Common myeloid progenitor, CD34-positive (primary cell): ENCODE measurements around the gene ARHGAP44.

Experiments used
- CTCF ChIA-PET: fragments of 350-600 bp; sonication (Branson Sonifier 250); formaldehyde crosslinking; loops from one replicate; lab custom pipeline; 2021; ENCODE audit warnings: antibody characterized with exemption; lab: Charles Lee
- POLR2A ChIA-PET: fragments of 350-600 bp; sonication (Branson Sonifier 250); formaldehyde crosslinking; loops from one replicate; lab custom pipeline; 2021; ENCODE audit warnings: antibody characterized with exemption; lab: Charles Lee
- DNase-seq, 3 donors: peaks; one replicate each; pipeline versions ENCODE4 v3.0.0 to v3.0.0-alpha.2; 2013
- H3K27ac ChIP-seq, 2 experiments: 1 replicate in 1 of 2; 2 replicates in 1 of 2; pipeline ENCODE4 v1.7.0; 2013; ENCODE audit warnings: inconsistent platforms in 2 of 2, low read length in 2 of 2, mild to moderate bottlenecking in 2 of 2, low read depth in 1 of 2, moderate library complexity in 1 of 2; ENCODE audit not compliant: severe bottlenecking in 2 of 2, insufficient read depth in 1 of 2, poor library complexity in 1 of 2
- H3K27me3 ChIP-seq, 5 experiments: replicated peaks in 2 of 5; 1 replicate in 3 of 5; 2 replicates in 2 of 5; pipeline versions ENCODE4 v1.6.1 to v1.7.0; 2013; ENCODE audit warnings: low read length in 4 of 5, mild to moderate bottlenecking in 2 of 5, moderate library complexity in 2 of 5, inconsistent platforms in 1 of 5; ENCODE audit not compliant: insufficient read depth in 5 of 5, control insufficient read depth in 4 of 5
- H3K36me3 ChIP-seq, 4 experiments: 1 replicate in 2 of 4; 2 replicates in 2 of 4; pipeline versions ENCODE4 v1.6.1 to v1.7.0; 2013; ENCODE audit warnings: low read length in 3 of 4, control low read depth in 1 of 4, mild to moderate bottlenecking in 1 of 4; ENCODE audit not compliant: control insufficient read depth in 4 of 4, insufficient read depth in 4 of 4
- H3K4me1 ChIP-seq, 4 experiments: 1 replicate in 3 of 4; 2 replicates in 1 of 4; pipeline versions ENCODE4 v1.6.1 to v1.7.1; 2013; ENCODE audit warnings: low read length in 3 of 4, mild to moderate bottlenecking in 3 of 4, control low read depth in 1 of 4, inconsistent platforms in 1 of 4, moderate library complexity in 1 of 4; ENCODE audit not compliant: control insufficient read depth in 4 of 4, insufficient read depth in 4 of 4; ENCODE audit errors: control extremely low read depth in 1 of 4
- H3K4me3 ChIP-seq, 7 experiments: 1 replicate in 4 of 7; 2 replicates in 3 of 7; pipeline versions ENCODE4 v1.5.1 to v1.7.0; 2013; ENCODE audit warnings: mild to moderate bottlenecking in 7 of 7, low read length in 6 of 7, moderate library complexity in 6 of 7, inconsistent platforms in 2 of 7, low read depth in 2 of 7, control low read depth in 1 of 7; ENCODE audit not compliant: insufficient read depth in 4 of 7, control insufficient read depth in 1 of 7; ENCODE audit errors: extremely low read depth in 1 of 7
- H3K9me3 ChIP-seq, 5 experiments: 1 replicate in 4 of 5; 2 replicates in 1 of 5; pipeline versions ENCODE4 v1.6.1 to v1.7.1; 2013; ENCODE audit warnings: low read length in 4 of 5, mild to moderate bottlenecking in 2 of 5, inconsistent platforms in 1 of 5, low read depth in 1 of 5, moderate library complexity in 1 of 5; ENCODE audit not compliant: control insufficient read depth in 4 of 5, insufficient read depth in 2 of 5; ENCODE audit errors: control extremely low read depth in 1 of 5
- WGBS: methylation state at CpG from one replicate; pipeline ENCODE4 v1.1.5; 2013; ENCODE audit not compliant: insufficient coverage; 5-methylcytosine and 5-hydroxymethylcytosine counted together

Gene ARHGAP44

DNA sequence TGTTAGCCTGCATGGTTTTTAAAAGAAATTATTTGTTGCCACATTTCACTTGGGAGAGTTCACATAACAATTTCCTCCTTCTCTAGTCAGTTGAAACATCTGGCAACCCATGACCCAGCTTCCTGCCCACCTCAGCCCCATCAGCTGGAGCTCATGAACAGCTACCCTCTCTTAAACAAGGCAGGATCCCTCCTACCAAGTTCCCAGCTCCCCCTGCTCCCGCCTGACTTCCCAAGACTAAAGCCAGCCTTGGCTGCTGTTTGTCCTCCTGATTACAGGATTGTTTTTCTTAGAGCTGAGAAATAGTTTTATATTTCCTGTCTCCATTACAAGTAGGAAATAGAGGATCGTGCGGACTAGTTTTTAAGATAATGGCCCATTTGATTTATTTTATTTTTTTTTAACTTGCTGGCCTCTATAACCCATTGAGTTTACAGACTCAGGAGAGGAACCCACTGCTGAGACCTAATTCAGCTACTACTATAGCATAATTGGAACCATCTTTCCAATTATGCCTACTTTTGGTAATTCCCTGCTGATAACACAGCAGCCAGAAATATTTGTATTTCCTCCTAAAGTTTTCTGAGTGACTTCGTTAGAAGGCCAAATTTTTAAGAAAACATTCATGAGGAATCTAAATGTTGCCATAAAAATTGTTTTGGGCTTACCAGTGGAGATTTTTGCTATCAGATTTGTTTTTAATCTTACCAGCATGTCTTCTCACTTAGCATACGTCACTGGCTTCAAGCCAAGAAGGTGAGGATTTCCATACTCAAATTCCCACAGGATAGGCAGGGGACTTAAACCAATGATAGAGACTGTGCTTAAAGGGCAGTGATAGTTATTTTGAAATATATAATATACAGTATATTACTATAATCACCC lies 138.5 kb downstream of the ARHGAP44 start:
- peak in 2 of 3 donors; percentile 9 to 50 for DNase-seq
- ChIA-PET POLR2A (no interaction called here), CTCF (interaction anchor here (1.0 kb wide), 1 partner anchor 76 kb away, joined by 3 read pairs; no protein-coding TSS in a partner anchor)
- Histone ChIP-seq H3K27me3 (no peaks in the 10 kb centered on the region), H3K4me1 (peaks cover 5 to 9% (median 6%) of the 10 kb centered on the region in 4 experiments), H3K4me3 (peak overlapping the region in 2 of 7 experiments; percentile 7 to 19), H3K9me3 (no peaks in the 10 kb centered on the region), H3K36me3 (no peaks in the 10 kb centered on the region), H3K27ac (peak overlapping the region in 1 of 2 experiments; percentile 50)
- 100% methylated on average over 1 of the region's 5 CpGs for WGBS

- peaks cover 5 to 9% (median 6%) of the 10 kb centered on the region in 4 experiments for H3K4me1 ChIP-seq
- POLR2A ChIA-PET, result no interaction called here
- H3K36me3 ChIP-seq, result no peaks in the 10 kb centered on the region
- CTCF ChIA-PET, result no interaction called here
- H3K27me3 ChIP-seq, result no peaks in the 10 kb centered on the region
- no peak for DNase-seq
- H3K9me3 ChIP-seq, result no peaks in the 10 kb centered on the region
- WGBS, result 71% methylated on average over 1 of the region's 2 CpGs
- H3K4me3 ChIP-seq, result no peak overlapping the region
- H3K27ac ChIP-seq, result no peak overlapping the region
These were observed 139.4 kb downstream of the ARHGAP44 start for GRCh38 chr17:12928736-12929135.

DNA sequence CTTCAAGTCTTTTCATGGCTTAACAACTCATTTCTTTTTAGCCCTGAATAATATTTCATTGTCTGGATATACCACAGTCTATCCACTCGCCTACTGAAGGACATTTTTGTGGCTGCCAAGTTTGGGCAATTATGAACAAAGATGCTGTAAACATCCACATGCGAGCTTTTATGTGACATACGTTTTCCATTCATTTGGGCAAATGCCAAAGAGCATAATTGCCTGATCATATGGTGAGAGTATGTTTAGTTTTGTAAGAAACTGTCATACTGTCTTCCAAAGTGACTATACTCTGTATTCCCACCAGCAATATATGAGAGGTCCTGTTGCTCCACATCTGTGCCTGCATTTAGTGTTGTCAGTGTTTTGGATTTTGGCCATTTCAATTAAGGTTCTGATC lies 147.2 kb downstream of the ARHGAP44 start:
- H3K27me3 ChIP-seq, result no peaks in the 10 kb centered on the region
- H3K4me3 ChIP-seq, result no peak overlapping the region
- CTCF ChIA-PET, result no interaction called here
- POLR2A ChIA-PET, result no interaction called here
- no peaks in the 10 kb centered on the region for H3K36me3 ChIP-seq
- peaks cover 0 to 8% (median 0%) of the 10 kb centered on the region in 5 experiments for H3K9me3 ChIP-seq
- no peak overlapping the region for H3K27ac ChIP-seq
- DNase-seq, result no peak
- WGBS, result 83% methylated on average over 3 of the region's 3 CpGs
- no peaks in the 10 kb centered on the region for H3K4me1 ChIP-seq

DNA sequence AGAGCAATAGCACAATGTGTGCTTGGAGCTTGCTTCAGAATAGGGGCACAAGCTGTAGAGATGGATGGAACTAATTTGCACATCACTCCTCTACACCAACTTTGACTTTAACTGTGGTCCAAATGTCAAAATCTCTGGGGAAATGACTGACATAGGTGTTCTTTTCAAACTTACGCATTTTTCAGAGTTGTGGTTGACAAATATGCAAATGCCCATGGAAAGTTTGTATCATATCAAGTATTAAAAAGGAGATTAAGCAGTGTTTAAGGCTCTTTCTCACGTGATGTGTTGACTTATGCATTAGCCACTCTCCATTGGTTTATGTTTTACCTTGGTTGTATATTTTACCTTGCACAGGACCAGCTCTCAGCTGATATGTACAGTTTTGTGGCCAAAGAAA lies 151.4 kb downstream of the ARHGAP44 start:
- Histone ChIP-seq H3K4me1 (no peaks in the 10 kb centered on the region), H3K4me3 (no peak overlapping the region), H3K9me3 (peaks cover 0 to 5% (median 0%) of the 10 kb centered on the region in 5 experiments), H3K27me3 (no peaks in the 10 kb centered on the region), H3K36me3 (no peaks in the 10 kb centered on the region), H3K27ac (no peak overlapping the region)
- ChIA-PET CTCF (no interaction called here), POLR2A (no interaction called here)
- DNase-seq, result no peak
- 100% methylated on average over 1 of the region's 2 CpGs for WGBS

DNA sequence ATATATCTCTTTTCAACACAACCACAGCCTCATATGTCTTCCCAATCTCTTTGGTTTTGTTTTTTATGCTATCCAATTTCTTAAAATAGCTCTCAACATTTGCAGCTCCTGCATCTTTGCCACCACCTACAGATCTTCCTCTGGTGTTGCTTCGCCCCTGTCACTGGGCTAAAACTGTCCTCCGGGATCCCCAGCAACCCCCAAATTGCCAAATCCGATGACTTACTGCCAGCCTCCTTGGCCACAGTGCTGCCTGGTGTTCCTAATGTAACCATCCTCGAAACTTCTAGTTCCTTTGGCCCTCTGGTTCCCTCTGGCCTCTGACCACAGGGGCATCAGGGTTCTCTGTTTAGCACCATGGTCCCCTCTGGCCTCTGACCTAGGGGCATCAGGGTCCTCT lies 157.7 kb downstream of the ARHGAP44 start:
- Histone ChIP-seq H3K27ac (no peak overlapping the region), H3K9me3 (no peaks in the 10 kb centered on the region), H3K36me3 (no peaks in the 10 kb centered on the region), H3K27me3 (no peaks in the 10 kb centered on the region), H3K4me1 (no peaks in the 10 kb centered on the region), H3K4me3 (no peak overlapping the region)
- DNase-seq, result no peak
- ChIA-PET POLR2A (no interaction called here), CTCF (no interaction called here)
- 95% methylated on average over 4 of the region's 4 CpGs for WGBS

DNA sequence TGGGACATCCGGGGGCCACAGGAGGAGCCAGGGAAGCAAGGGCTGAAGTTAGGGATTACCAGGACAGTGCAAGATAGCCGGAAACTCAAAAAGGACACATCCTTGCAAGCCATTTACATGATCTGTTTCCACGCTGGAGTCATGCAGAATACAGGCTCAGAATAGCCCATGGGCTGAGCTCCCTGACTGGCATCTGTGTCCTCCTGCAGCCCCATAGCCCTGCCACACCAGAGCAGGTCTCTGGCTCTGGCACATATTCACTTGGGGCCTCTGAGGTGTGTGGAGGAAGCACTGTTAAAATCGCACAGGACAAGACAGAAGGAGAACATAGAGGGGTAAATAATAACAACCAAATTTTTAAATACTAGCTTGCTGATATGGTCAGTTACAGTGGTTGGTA lies 162.7 kb downstream of the ARHGAP44 start:
- DNase-seq, result no peak
- ChIA-PET POLR2A (no interaction called here), CTCF (no interaction called here)
- H3K27ac ChIP-seq, result no peak overlapping the region
- H3K36me3 ChIP-seq, result no peaks in the 10 kb centered on the region
- no peak overlapping the region for H3K4me3 ChIP-seq
- H3K4me1 ChIP-seq, result no peaks in the 10 kb centered on the region
- peaks cover 1 to 15% (median 3%) of the 10 kb centered on the region in 5 experiments for H3K9me3 ChIP-seq
- WGBS, result 95% methylated on average over 2 of the region's 4 CpGs
- H3K27me3 ChIP-seq, result no peaks in the 10 kb centered on the region

DNA sequence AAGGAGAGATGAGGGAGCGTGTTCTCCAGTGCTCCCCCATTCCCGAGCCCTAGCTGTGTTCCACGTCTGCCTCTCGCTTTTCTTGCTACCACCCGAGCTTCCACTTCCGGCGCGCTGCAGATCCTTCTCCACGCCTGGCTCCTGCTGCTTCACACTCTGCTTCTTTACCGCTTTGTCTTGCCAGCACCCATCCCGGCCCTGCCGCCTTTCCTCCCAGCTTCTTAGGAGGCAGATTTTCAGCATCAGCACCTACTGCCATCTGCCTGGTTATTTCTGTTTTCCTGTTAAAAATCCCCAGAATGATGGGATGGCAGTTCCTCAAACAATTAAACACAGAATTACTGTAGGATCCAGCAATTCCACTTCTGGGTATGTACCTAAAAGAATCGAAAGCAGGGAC lies 163.9 kb downstream of the ARHGAP44 start:
- Histone ChIP-seq H3K4me1 (no peaks in the 10 kb centered on the region), H3K27me3 (no peaks in the 10 kb centered on the region), H3K9me3 (peaks cover 1 to 20% (median 3%) of the 10 kb centered on the region in 5 experiments), H3K36me3 (no peaks in the 10 kb centered on the region), H3K27ac (no peak overlapping the region), H3K4me3 (no peak overlapping the region)
- POLR2A ChIA-PET, result no interaction called here
- CTCF ChIA-PET, result no interaction called here
- no peak for DNase-seq
- WGBS, result 98% methylated on average over 13 of the region's 13 CpGs
